ENCODE results near the gene SHMT2.

Gene SHMT2

DNA sequence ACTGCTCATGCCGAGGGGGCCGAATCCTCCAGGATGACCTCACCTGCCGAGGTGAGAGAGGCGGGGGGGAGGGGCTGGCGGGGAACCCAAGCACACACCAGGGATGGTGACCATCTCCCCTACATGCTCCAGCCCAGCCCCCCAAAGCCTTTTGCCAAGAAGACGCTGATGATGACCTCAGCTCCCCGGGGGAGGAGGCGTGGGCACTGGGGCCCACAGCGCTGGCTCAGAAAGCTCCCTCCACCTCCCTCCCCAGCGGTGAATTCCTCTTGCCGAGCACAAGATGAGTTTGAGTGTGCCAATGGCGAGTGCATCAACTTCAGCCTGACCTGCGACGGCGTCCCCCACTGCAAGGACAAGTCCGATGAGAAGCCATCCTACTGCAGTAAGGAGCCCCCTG is 36.6 kb upstream of the SHMT2 start:
- no peak overlapping the region for H3K27ac Mint-ChIP-seq
- H3K4me3 Mint-ChIP-seq = no peak overlapping the region
- H3K36me3 Mint-ChIP-seq (ENCODE audit: low read depth) = no peaks in the 10 kb centered on the region
- H3K4me1 Mint-ChIP-seq (ENCODE audit: low read depth) = no peaks in the 10 kb centered on the region
- no peaks in the 10 kb centered on the region for H3K27me3 Mint-ChIP-seq (ENCODE audit: low read depth)
- no peaks in the 10 kb centered on the region for H3K9me3 Mint-ChIP-seq

DNA sequence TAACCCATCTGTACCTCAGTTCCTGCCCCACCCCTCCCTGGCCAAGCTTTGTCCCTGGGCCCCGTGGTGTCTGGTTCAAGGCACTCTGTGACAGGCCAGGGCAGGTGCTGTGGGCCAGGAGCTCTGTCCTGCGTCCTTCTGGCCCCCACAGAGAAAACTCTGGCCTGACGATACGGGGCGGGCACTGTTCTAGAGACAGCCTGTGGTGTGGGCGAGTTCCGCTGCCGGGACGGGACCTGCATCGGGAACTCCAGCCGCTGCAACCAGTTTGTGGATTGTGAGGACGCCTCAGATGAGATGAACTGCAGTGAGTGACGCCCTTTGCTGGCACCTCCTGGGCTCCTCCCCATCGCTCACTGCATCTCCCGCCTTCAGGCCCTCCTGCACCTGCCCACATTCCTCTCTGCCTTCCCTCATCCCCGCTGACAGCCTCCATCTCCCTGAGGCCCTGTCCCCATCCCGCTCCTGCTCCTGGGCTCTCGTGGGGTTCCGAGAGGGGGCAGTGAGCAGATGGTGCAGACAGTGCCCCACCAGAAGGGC is 35.7 kb upstream of the SHMT2 start:
- no peaks in the 10 kb centered on the region for H3K36me3 Mint-ChIP-seq (ENCODE audit: low read depth)
- H3K9me3 Mint-ChIP-seq = no peaks in the 10 kb centered on the region
- H3K4me1 Mint-ChIP-seq (ENCODE audit: low read depth) = no peaks in the 10 kb centered on the region

DNA sequence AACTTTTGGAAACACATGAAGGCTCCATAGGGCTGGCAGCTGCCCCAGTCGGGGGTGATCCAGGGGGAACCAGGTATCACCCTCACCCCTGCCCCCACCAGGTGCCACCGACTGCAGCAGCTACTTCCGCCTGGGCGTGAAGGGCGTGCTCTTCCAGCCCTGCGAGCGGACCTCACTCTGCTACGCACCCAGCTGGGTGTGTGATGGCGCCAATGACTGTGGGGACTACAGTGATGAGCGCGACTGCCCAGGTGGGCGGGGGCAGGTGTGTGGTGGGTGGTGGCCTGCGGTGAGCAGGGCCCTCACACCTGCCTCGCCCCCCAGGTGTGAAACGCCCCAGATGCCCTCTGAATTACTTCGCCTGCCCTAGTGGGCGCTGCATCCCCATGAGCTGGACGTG is 35.3 kb upstream of the SHMT2 start:
- Mint-ChIP-seq H3K9me3 (no peaks in the 10 kb centered on the region), H3K27ac (no peak overlapping the region), H3K4me3 (no peak overlapping the region)

More for the DNA sequence above, 35.7 kb upstream of the SHMT2 start:
- Mint-ChIP-seq H3K4me3 (no peak overlapping the region), H3K27me3 (ENCODE audit: low read depth) (no peaks in the 10 kb centered on the region), H3K27ac (no peak overlapping the region)

DNA sequence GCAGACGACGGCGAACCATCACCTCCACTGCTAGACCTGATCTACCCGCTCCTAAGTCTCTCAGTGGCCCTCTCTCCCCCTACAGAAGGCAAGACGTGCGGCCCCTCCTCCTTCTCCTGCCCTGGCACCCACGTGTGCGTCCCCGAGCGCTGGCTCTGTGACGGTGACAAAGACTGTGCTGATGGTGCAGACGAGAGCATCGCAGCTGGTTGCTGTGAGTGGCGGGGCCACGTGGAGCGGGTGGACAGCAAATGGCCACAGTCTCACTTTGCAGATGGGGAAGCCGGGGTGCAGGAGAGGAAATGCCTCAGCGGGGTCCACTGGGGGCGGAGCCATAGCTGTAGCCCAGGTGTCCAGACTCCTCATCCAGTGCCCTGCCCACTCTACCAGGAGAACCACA is 34.3 kb upstream of the SHMT2 start:
- H3K4me3 Mint-ChIP-seq = no peak overlapping the region

More for the DNA sequence above, 35.3 kb upstream of the SHMT2 start:
- Mint-ChIP-seq H3K27me3 (ENCODE audit: low read depth) (no peaks in the 10 kb centered on the region), H3K36me3 (ENCODE audit: low read depth) (no peaks in the 10 kb centered on the region), H3K4me1 (ENCODE audit: low read depth) (no peaks in the 10 kb centered on the region)

DNA sequence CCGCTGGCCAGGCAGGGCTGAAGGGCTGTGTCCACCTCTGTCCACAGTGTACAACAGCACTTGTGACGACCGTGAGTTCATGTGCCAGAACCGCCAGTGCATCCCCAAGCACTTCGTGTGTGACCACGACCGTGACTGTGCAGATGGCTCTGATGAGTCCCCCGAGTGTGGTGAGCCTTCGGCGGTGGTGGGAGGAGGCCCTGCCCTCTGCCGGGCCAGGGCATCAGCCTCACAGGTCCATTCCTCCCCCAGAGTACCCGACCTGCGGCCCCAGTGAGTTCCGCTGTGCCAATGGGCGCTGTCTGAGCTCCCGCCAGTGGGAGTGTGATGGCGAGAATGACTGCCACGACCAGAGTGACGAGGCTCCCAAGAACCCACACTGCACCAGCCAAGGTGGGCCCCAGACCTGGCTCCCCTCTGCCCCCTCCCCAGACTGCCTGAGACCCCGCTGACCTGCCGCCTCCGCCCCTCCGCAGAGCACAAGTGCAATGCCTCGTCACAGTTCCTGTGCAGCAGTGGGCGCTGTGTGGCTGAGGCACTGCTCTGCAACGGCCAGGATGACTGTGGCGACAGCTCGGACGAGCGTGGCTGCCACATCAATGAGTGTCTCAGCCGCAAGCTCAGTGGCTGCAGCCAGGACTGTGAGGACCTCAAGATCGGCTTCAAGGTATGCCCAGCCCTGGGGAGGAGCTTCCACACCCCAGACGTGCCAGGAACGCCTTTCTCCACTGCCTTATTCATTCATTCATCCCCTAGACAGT is 33.7 kb upstream of the SHMT2 start:
- no peak overlapping the region for H3K27ac Mint-ChIP-seq

More for the DNA sequence above, 34.3 kb upstream of the SHMT2 start:
- Mint-ChIP-seq H3K27ac (no peak overlapping the region), H3K4me1 (ENCODE audit: low read depth) (no peaks in the 10 kb centered on the region), H3K36me3 (ENCODE audit: low read depth) (no peaks in the 10 kb centered on the region), H3K27me3 (ENCODE audit: low read depth) (no peaks in the 10 kb centered on the region), H3K9me3 (no peaks in the 10 kb centered on the region)

DNA sequence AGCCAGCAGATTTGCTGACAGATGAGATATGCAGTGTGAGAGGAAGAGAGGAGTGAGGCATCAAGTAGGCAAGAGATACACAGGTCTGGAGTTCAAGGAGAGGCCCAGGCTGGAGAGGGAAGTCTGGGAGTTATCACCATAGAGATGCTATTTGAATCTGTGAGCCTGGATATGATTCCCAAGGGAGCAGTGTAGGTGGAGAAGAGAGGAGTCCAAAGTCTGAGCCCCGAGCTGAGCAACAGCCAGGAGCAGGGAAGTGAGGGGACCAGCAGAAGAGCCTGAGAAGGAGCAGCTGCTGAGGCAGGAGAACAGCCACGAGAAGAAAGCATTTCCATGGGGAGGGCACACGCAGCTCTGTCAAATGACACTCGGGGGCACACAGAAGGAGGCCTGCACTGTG is 33.1 kb upstream of the SHMT2 start:
- H3K4me1 Mint-ChIP-seq (ENCODE audit: low read depth) = no peaks in the 10 kb centered on the region
- no peak overlapping the region for H3K4me3 Mint-ChIP-seq
- no peaks in the 10 kb centered on the region for H3K9me3 Mint-ChIP-seq
- no peaks in the 10 kb centered on the region for H3K27me3 Mint-ChIP-seq (ENCODE audit: low read depth)
- no peaks in the 10 kb centered on the region for H3K36me3 Mint-ChIP-seq (ENCODE audit: low read depth)
- no peak overlapping the region for H3K27ac Mint-ChIP-seq

More for the DNA sequence above, 33.7 kb upstream of the SHMT2 start:
- Mint-ChIP-seq H3K4me3 (no peak overlapping the region), H3K36me3 (ENCODE audit: low read depth) (no peaks in the 10 kb centered on the region), H3K4me1 (ENCODE audit: low read depth) (no peaks in the 10 kb centered on the region), H3K9me3 (no peaks in the 10 kb centered on the region), H3K27me3 (ENCODE audit: low read depth) (no peaks in the 10 kb centered on the region)

DNA sequence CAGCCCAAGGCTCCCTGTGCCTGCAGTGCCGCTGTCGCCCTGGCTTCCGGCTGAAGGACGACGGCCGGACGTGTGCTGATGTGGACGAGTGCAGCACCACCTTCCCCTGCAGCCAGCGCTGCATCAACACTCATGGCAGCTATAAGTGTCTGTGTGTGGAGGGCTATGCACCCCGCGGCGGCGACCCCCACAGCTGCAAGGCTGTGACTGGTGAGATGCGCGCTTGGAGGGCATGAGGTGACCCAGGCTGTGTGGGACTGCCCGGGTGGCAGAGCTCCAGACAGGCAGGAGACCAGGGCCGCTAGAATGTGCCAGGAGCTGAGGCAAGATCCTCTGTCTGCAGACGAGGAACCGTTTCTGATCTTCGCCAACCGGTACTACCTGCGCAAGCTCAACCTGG is 32.6 kb upstream of the SHMT2 start:
- no peaks in the 10 kb centered on the region for H3K9me3 Mint-ChIP-seq
- H3K36me3 Mint-ChIP-seq (ENCODE audit: low read depth) = no peaks in the 10 kb centered on the region
- H3K27me3 Mint-ChIP-seq (ENCODE audit: low read depth) = no peaks in the 10 kb centered on the region
- no peak overlapping the region for H3K27ac Mint-ChIP-seq
- no peak overlapping the region for H3K4me3 Mint-ChIP-seq
- no peaks in the 10 kb centered on the region for H3K4me1 Mint-ChIP-seq (ENCODE audit: low read depth)

DNA sequence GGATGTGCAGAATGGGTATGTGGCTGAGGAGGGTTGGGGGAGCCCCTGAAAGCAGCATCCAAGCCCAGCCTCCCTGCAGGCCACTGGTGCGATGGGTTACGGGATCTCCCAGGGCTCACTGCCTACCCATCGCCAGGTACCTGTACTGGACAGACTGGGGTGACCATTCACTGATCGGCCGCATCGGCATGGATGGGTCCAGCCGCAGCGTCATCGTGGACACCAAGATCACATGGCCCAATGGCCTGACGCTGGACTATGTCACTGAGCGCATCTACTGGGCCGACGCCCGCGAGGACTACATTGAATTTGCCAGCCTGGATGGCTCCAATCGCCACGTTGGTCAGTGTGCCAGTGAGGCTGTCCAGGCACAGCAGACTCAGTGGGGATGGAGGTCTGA is 31.2 kb upstream of the SHMT2 start:
- Mint-ChIP-seq H3K27ac (no peak overlapping the region), H3K4me1 (ENCODE audit: low read depth) (no peaks in the 10 kb centered on the region), H3K27me3 (ENCODE audit: low read depth) (no peaks in the 10 kb centered on the region), H3K36me3 (ENCODE audit: low read depth) (no peaks in the 10 kb centered on the region), H3K9me3 (no peaks in the 10 kb centered on the region), H3K4me3 (no peak overlapping the region)

DNA sequence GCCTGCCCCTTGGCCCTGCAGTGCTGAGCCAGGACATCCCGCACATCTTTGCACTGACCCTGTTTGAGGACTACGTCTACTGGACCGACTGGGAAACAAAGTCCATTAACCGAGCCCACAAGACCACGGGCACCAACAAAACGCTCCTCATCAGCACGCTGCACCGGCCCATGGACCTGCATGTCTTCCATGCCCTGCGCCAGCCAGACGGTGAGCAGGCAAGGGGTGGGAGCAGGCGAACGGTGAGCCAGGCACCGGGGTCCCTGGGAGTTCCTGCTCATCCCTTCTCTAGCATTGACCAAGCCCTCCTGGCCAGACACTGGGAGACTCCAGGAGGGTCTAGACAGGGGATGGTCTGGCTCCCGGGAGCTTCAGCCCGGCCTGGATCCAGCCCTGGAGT is 30.3 kb upstream of the SHMT2 start:
- no peaks in the 10 kb centered on the region for H3K36me3 Mint-ChIP-seq (ENCODE audit: low read depth)
- no peak overlapping the region for H3K27ac Mint-ChIP-seq
- no peaks in the 10 kb centered on the region for H3K9me3 Mint-ChIP-seq
- no peak overlapping the region for H3K4me3 Mint-ChIP-seq
- H3K27me3 Mint-ChIP-seq (ENCODE audit: low read depth) = no peaks in the 10 kb centered on the region
- H3K4me1 Mint-ChIP-seq (ENCODE audit: low read depth) = no peaks in the 10 kb centered on the region

DNA sequence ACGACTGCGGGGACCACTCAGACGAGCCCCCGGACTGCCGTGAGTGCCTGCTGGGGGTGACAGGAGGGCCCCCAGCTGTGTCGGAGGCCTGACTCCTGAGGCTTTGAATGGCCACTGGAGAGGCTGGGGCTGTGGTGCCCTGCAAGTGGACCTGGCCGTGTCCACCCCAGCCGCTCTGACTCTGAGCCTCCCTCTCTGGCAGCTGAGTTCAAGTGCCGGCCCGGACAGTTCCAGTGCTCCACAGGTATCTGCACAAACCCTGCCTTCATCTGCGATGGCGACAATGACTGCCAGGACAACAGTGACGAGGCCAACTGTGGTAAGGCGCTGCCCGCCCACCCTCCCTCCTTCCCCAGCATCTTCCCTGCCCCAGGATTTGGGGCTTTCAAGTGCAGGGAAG is 29.0 kb upstream of the SHMT2 start:
- Mint-ChIP-seq H3K4me1 (ENCODE audit: low read depth) (no peaks in the 10 kb centered on the region), H3K27me3 (ENCODE audit: low read depth) (no peaks in the 10 kb centered on the region), H3K9me3 (no peaks in the 10 kb centered on the region), H3K27ac (no peak overlapping the region), H3K4me3 (no peak overlapping the region), H3K36me3 (ENCODE audit: low read depth) (no peaks in the 10 kb centered on the region)

DNA sequence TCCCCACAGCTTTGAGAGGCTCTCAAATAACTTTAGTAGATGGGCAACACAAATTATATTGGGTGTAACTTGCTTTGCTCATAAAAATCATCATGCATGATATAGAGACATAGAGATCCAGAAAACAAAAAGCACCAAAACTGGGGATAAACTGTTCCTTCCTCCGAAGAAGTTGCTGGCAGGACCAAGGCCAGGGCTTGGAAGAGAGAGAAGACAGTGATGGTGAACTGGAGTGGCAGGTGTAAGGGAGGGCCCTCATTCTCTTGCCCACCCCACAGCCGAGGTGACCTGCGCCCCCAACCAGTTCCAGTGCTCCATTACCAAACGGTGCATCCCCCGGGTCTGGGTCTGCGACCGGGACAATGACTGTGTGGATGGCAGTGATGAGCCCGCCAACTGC is 28.3 kb upstream of the SHMT2 start:
- H3K4me3 Mint-ChIP-seq = no peak overlapping the region
- H3K27me3 Mint-ChIP-seq (ENCODE audit: low read depth) = no peaks in the 10 kb centered on the region
- H3K36me3 Mint-ChIP-seq (ENCODE audit: low read depth) = no peaks in the 10 kb centered on the region
- no peaks in the 10 kb centered on the region for H3K9me3 Mint-ChIP-seq
- H3K4me1 Mint-ChIP-seq (ENCODE audit: low read depth) = no peaks in the 10 kb centered on the region
- no peak overlapping the region for H3K27ac Mint-ChIP-seq

DNA sequence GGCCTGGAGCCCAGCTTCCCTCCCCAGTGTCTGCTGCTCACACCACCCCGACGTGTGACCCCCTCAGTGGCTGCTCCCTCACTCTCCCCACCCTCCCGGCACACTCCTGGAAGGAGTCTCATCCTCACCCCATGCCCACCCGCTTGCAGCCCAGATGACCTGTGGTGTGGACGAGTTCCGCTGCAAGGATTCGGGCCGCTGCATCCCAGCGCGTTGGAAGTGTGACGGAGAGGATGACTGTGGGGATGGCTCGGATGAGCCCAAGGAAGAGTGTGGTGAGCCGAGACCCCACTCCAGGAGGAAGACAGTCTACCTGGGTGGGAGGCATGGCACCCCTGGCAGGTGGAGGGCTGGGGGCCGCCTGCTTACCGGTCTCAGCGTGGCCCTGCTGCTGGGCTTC is 27.9 kb upstream of the SHMT2 start:
- H3K4me1 Mint-ChIP-seq (ENCODE audit: low read depth) = no peaks in the 10 kb centered on the region
- no peak overlapping the region for H3K4me3 Mint-ChIP-seq
- no peaks in the 10 kb centered on the region for H3K27me3 Mint-ChIP-seq (ENCODE audit: low read depth)
- H3K9me3 Mint-ChIP-seq = no peaks in the 10 kb centered on the region
- no peaks in the 10 kb centered on the region for H3K36me3 Mint-ChIP-seq (ENCODE audit: low read depth)
- no peak overlapping the region for H3K27ac Mint-ChIP-seq

DNA sequence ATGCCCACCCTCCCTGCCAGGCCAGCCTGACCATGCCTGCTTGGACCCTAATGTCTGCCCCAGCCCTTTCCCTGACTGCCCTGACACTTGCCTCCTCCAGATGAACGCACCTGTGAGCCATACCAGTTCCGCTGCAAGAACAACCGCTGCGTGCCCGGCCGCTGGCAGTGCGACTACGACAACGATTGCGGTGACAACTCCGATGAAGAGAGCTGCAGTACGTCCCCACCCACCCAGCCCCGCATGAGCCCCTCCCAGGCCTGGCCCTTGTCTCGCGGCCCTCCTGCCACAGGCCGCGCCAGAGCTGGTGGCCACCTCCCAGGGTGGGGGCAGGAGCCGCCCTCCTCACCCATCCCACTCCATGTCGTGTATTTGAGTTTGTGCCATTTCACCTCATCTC is 27.2 kb upstream of the SHMT2 start:
- no peaks in the 10 kb centered on the region for H3K36me3 Mint-ChIP-seq (ENCODE audit: low read depth)
- no peak overlapping the region for H3K4me3 Mint-ChIP-seq
- H3K27me3 Mint-ChIP-seq (ENCODE audit: low read depth) = no peaks in the 10 kb centered on the region
- no peak overlapping the region for H3K27ac Mint-ChIP-seq
- H3K4me1 Mint-ChIP-seq (ENCODE audit: low read depth) = no peaks in the 10 kb centered on the region
- H3K9me3 Mint-ChIP-seq = no peaks in the 10 kb centered on the region

DNA sequence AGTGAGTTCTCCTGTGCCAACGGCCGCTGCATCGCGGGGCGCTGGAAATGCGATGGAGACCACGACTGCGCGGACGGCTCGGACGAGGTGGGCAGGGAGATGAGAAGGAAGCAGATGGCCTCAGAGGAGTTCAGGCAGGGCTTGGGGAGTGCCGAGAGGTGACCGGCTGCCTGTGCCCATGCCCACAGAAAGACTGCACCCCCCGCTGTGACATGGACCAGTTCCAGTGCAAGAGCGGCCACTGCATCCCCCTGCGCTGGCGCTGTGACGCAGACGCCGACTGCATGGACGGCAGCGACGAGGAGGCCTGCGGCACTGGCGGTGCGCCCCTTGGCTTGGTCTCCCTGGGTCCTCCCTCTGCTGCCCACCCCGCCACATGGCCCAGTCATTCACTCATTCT is 26.3 kb upstream of the SHMT2 start:
- Mint-ChIP-seq H3K4me1 (ENCODE audit: low read depth) (no peaks in the 10 kb centered on the region), H3K9me3 (no peaks in the 10 kb centered on the region), H3K36me3 (ENCODE audit: low read depth) (no peaks in the 10 kb centered on the region), H3K4me3 (no peak overlapping the region), H3K27me3 (ENCODE audit: low read depth) (no peaks in the 10 kb centered on the region), H3K27ac (no peak overlapping the region)

DNA sequence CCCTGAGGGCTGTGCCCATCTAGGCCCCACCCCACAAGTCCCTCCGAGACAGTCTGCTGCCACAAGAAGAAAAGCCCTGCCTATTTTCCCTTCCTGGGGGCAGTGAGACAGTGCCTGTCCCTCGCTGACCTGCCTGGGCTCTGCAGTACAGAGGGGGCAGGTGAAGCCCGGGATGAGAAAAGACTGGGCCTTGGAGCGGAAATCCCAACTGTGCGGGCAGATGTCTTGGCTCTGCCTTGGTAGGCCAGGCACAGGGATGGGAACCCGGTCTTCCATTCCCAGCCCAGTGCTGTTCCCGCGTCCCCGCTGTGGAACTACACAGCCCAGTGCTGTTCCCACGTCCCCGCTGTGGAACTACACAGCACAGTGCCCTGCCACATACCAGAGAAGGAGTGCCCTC is 25.7 kb upstream of the SHMT2 start:
- Mint-ChIP-seq H3K27me3 (ENCODE audit: low read depth) (no peaks in the 10 kb centered on the region), H3K4me3 (no peak overlapping the region), H3K27ac (no peak overlapping the region), H3K4me1 (ENCODE audit: low read depth) (no peaks in the 10 kb centered on the region), H3K36me3 (ENCODE audit: low read depth) (no peaks in the 10 kb centered on the region), H3K9me3 (no peaks in the 10 kb centered on the region)
